ENCODE results near the gene EAPP. TPM values are rescaled to one million over a fixed set of nuclear protein-coding genes. Genes with fewer than 3 reads are reported as not detected.
A peak's percentile ranks its signal among the peaks of the same experiment; 100 is the strongest.
"Not testable (repeated sequence)": the region's sequence is repeated elsewhere in the genome, so short reads cannot be mapped to it uniquely, and the experiment has no call there.

EAPP gene
- total RNA-seq, 4 donors from 2014 or later: 55.2 to 63.3 (median 60.2) TPM

DNA sequence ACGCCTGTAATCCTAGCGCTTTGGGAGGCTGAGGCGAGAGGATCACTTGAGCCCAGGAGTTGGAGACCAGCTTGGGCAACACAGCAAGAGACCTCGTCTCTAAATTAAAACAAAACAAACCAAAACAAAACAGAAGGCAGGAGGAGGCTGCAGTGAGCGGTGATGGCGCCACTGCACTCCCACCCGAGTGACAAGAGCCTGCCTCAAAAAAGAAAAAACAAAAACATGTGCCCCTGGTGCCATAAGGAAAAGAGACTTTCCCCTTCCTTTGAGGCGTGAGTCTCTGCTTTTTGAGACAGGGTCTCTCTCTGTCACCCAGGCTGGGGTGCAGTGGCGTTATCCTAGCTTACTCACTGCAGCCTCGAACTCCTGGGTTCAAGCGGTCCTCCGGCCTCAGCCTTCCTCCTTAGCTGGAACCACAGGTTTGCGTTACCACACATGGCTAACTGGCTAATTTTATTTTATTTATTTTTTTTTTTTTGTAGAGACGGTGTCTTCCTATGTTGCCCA is 9.0 kb upstream of the EAPP start:
- DNase-seq (ENCODE audit: low spot score in 2 of 2): peak in 1 of 2 donors; percentile 74
- no peak for TF ChIP-seq POLR2A (IDR thresholded peaks at IDR 0.05)
- TF ChIP-seq, protein P1, sequence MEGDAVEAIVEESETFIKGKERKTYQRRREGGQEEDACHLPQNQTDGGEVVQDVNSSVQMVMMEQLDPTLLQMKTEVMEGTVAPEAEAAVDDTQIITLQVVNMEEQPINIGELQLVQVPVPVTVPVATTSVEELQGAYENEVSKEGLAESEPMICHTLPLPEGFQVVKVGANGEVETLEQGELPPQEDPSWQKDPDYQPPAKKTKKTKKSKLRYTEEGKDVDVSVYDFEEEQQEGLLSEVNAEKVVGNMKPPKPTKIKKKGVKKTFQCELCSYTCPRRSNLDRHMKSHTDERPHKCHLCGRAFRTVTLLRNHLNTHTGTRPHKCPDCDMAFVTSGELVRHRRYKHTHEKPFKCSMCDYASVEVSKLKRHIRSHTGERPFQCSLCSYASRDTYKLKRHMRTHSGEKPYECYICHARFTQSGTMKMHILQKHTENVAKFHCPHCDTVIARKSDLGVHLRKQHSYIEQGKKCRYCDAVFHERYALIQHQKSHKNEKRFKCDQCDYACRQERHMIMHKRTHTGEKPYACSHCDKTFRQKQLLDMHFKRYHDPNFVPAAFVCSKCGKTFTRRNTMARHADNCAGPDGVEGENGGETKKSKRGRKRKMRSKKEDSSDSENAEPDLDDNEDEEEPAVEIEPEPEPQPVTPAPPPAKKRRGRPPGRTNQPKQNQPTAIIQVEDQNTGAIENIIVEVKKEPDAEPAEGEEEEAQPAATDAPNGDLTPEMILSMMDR (IDR thresholded peaks at IDR 0.05): no peak
- WGBS, 2 donors: 86 to 92% methylated on average over 14 of the region's 14 CpGs
- H3K4me3 ChIP-seq (ENCODE audit: low read depth, poor library complexity, severe bottlenecking): no peak overlapping the region
- intact Hi-C loops (cut with DNase I; ENCODE audit: low total_unique reads): no loop called here

DNA sequence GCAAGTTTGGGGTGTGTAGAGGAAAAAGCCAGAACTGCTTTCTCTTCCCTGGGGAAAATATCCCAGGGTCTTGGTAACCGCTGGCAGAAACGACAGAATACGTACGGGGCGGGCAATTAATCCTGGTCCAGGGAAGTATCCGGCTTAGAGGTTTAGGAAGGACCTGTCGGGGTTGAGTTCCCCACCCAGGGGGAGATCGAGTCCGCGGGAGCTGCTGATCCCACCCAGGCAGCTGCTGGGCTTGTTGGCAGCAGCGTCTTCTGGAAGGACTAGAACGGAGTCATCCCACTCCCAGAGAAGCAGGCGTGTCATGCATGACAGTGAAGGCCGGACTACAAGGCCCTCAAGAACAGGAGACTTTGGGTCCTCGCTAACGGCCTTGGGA is 7.6 kb upstream of the EAPP start:
- intact Hi-C loops (cut with DNase I; ENCODE audit: low total_unique reads); DNase-seq (ENCODE audit: low spot score in 2 of 2); H3K4me3 ChIP-seq (ENCODE audit: low read depth, poor library complexity, severe bottlenecking): not testable (repeated sequence)
- no CpG with 5 or more reads among the region's 16 CpGs for WGBS, 2 donors

DNA sequence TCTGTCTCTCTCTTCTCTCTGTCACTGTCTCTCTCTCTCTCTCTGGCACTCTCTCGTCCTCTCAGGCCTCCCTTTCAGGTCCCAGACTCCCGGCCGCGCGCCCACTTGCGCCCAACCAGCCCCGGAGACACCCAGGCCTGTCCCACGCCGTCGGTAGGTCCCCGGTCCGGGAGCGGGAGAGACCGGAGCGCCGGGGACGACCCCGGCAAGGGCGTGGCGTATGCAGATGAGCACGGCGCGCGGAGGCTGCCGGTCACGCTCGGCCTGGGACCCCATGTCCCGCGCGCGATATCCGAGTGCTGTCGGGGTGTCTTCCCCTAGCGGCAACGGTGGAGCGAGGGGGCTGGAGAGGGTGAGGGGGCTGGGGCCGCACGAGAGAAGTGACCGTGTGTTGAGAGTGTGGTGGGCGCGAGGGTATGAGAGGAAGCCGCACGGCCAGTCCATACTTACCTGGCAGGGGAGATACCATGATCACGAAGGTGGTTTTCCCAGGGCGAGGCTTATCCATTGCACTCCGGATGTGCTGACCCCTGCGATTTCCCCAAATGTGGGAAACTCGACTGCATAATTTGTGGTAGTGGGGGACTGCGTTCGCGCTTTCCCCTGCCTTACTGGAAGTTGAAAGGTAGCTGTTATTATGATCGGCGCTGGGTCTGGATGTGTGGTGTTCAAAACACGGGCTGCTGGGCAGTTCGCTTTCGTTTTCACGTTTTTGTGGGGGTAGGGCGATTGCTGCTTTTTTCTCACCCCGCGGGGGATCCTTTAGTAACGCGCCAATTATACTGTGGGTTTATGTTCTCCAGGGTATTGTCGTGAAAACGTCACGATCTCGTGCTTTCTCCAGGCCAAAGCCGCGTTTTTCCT is 7.0 kb upstream of the EAPP start:
- no CpG with 5 or more reads among the region's 68 CpGs for WGBS, 2 donors
- DNase-seq (ENCODE audit: low spot score in 2 of 2); intact Hi-C loops (cut with DNase I; ENCODE audit: low total_unique reads); H3K4me3 ChIP-seq (ENCODE audit: low read depth, poor library complexity, severe bottlenecking): not testable (repeated sequence)

DNA sequence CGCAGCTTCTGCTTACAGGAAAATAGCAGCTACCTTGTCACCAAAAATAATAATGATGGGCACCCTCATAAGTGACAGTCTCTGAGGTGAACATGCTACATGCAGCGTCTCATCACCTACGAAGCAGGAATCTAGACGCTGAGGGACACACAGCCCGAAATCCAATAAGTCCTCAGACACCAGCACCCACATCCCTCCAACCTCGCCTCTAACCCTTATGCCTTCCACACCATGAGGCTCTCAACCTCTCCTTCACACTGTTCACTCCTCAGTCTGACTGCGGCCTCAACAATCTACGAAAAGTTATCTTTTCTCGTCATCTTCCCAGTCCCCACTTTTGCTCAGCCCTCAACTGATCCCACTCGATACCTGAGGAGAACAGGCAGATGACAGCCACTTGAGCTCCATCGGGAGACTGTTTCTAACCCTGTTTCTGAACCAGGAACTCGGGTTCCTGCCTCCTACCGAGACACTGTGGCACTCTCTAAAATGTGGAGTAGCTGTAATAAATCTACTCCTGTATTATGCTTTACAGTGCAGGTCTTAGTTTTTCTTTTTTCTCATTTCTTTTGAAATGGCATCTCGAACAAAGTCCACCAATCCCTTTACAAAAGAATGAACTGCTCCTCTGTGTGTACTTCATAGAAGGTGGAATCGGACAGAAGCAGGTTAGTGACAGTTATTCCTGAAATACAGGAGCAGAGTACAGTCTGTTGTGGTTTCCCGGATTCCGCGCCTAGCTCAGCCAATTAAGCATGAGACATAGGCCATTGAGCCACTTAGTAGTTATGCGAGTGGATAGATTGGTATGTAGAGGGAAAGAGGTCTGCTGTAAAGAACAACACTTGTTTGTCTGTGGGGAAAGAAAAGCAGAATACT is 919 bp upstream of the EAPP start:
- peak overlapping the region; percentile 23 for H3K4me3 ChIP-seq (ENCODE audit: low read depth, poor library complexity, severe bottlenecking)
- peak in 1 of 2 donors; percentile 81 for DNase-seq (ENCODE audit: low spot score in 2 of 2)
- intact Hi-C loops (cut with DNase I; ENCODE audit: low total_unique reads): not testable (repeated sequence)
- 89 to 90% methylated on average over 14 to 18 of the region's 19 CpGs for WGBS, 2 donors

DNA sequence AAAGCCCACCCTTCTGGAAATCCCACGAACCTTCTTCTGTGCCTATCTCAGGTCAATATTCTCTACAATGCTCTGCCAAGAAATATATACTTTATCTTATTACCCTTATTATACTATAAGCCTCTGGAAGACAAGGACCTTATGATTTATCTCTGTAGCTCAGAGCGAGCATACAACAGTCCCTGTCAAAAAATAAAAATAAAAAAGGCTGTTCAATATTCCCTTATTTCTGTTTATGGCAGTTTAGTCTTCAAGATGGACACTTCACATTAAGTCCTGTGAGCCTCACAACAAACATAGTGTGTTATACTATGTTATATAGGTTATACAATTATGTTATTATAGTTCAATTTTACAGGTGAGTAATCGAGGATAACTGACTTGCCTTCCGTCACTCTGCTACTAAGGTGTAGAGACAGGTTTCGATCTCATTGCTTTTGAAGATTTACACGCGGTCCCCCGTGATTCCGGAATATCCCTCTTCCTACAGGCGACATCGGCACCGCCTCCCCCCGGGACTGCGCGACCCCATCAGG is 562 bp downstream of the EAPP start:
- WGBS, 2 donors: 1% methylated on average over 15 of the region's 15 CpGs
- TF ChIP-seq, protein P1 (IDR thresholded peaks at IDR 0.05): no peak
- no peak for TF ChIP-seq POLR2A (IDR thresholded peaks at IDR 0.05)
- no peak for DNase-seq (ENCODE audit: low spot score in 2 of 2)
- peak overlapping the region; percentile 99 for H3K4me3 ChIP-seq (ENCODE audit: low read depth, poor library complexity, severe bottlenecking)
- intact Hi-C loops (cut with DNase I; ENCODE audit: low total_unique reads): no loop called here

DNA sequence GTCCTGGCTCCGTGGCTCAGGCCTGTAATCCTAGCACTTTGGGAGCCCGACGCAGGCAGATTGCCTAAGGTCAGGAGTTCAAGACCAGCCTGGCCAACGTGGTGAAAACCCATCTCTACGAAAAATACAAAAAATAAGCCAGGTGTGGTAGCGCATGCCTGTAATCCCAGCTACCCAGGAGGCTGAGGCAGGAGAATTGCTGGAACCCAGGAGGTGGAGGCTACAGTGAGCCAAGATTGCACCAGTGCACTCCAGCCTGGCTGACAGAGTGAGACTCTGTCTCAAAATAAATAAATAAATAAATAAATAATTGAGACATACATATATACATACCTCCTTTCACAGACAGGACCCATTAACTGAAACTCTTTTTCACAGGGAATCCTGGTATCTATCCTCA is 1.4 kb downstream of the EAPP start:
- intact Hi-C loops (cut with DNase I; ENCODE audit: low total_unique reads): not testable (repeated sequence)

DNA sequence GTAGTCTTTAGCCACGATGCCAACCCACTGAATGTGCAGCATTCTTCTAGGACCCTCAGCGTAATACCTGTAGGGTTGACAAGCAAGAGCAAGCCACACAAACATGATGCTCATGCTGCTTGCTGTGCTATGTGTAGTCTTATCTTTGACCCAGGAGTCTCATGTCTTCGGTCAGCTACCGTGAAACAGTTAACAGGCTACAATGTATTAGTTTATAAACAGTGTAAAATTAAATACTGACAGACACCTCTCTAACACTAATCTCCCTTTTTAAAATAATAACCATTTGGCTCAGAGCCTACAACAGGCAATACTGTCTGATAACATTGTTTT is 1.9 kb downstream of the EAPP start:
- TF ChIP-seq, protein P1 (IDR thresholded peaks at IDR 0.05): no peak
- no peak for TF ChIP-seq POLR2A (IDR thresholded peaks at IDR 0.05)
- intact Hi-C loops (cut with DNase I; ENCODE audit: low total_unique reads): no loop called here
- no peak for DNase-seq (ENCODE audit: low spot score in 2 of 2)
- no peak overlapping the region for H3K4me3 ChIP-seq (ENCODE audit: low read depth, poor library complexity, severe bottlenecking)
- 93 to 95% methylated on average over 4 of the region's 4 CpGs for WGBS, 2 donors

More for the DNA sequence above, 1.4 kb downstream of the EAPP start:
- DNase-seq (ENCODE audit: low spot score in 2 of 2); H3K4me3 ChIP-seq (ENCODE audit: low read depth, poor library complexity, severe bottlenecking): not testable (repeated sequence)
- WGBS, 2 donors: 68 to 71% methylated on average over 6 of the region's 6 CpGs
